GM18907 (cell line): ENCODE measurements around the gene TBC1D28.
"Not testable (repeated sequence)": the region's sequence is repeated elsewhere in the genome, so short reads cannot be mapped to it uniquely, and the experiment has no call there.

Experiments
- ATAC-seq: cut with Tn5 transposase; IDR thresholded peaks from one replicate; pipeline ENCODE4 v1.9.1; 2021; ENCODE audit warnings: mild to moderate bottlenecking, moderate library complexity; ENCODE audit not compliant: unreplicated experiment

TBC1D28 gene

DNA sequence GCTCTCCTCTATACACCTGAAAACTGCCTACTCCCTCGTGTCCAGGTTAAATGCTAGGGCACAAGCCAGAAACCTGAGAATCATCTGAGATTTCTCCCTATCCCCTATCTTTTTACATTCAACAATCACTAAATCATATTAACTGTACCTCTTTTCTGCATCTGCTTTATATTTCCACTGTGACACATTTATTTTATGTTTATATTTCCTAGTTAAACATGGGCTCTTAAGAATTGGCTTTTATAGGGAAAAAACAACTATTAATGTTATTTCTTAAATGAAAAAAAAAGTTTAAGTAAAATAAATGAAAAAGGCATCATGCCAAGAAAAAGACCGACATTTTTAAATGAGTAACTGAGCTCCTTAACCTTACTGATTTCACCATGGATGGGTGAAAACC lies 26.6 kb downstream of the TBC1D28 start:
- not testable (repeated sequence) for ATAC-seq

DNA sequence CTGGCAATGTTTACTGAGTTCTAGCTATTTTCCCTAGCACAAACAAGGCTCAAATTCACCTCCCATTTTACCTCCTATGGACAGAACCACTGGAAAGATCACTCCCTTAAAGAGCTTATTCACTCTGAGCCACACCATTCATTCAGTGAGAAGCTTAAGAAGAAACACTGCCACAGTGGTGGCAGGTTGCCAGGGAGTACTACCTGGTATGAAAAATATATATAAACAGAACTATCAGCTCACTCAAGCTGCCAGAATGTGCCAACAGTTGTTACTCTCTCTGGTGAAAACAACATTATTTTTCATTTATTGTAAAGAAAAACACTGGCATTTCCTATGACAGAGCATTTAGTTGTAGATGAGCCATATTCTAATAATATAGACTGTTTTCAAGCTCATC lies 31.2 kb downstream of the TBC1D28 start:
- ATAC-seq, result not testable (repeated sequence)

DNA sequence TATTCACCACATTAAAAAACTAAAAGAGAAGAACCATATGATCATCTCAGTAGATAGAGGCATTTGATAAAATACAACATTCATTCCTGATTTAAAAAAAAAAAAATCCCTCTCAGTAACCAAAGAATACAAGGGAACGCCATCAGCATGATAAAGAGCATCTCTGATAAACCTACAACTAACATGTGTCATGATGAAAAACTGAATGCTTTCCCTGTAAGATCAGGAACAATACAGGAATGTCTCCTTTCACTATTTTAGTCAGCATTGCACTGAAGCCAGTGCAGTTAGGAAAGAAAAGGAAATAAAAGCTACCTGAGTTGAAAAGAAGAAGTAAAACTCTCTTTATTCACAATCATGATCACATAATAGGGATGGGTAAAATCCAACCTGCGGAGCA lies 51.1 kb downstream of the TBC1D28 start:
- not testable (repeated sequence) for ATAC-seq
